OCI-LY1 (cell line): ENCODE measurements around the gene GNAQ.

Source experiments
- H2AFZ ChIP-seq: fragments of 200-600 bp; sonication (generic), shearing (Covaris generic); 2 replicates; pipeline ENCODE4 v1.6.0; 2014; ENCODE audit warnings: antibody characterized with exemption, mild to moderate bottlenecking, low read length
- H3F3A ChIP-seq: fragments of 200-600 bp; sonication (generic), shearing (Covaris generic); 2 replicates; pipeline ENCODE4 v1.6.0; 2014; ENCODE audit warnings: mild to moderate bottlenecking, antibody characterized with exemption, low read length, moderate library complexity; ENCODE audit not compliant: insufficient read depth
- H3K27ac ChIP-seq: fragments of 200-600 bp; sonication (generic); 2 replicates; pipeline ENCODE4 v1.5.1; 2014; ENCODE audit warnings: low read length, mixed run types, mild to moderate bottlenecking, low read depth; ENCODE audit not compliant: poor library complexity, severe bottlenecking
- H3K27me3 ChIP-seq: fragments of 200-600 bp; sonication (generic); 2 replicates; pipeline ENCODE4 v1.6.0; 2014; ENCODE audit warnings: antibody characterized with exemption, mild to moderate bottlenecking, low read length, moderate library complexity; ENCODE audit not compliant: insufficient read depth
- H3K36me3 ChIP-seq: fragments of 200-600 bp; sonication (generic); 2 replicates; pipeline ENCODE4 v1.6.1; 2014; ENCODE audit warnings: mild to moderate bottlenecking, antibody characterized with exemption, low read length, moderate library complexity, mixed read lengths; ENCODE audit not compliant: insufficient read depth
- H3K4me1 ChIP-seq: fragments of 200-600 bp; sonication (generic); 2 replicates; pipeline ENCODE4 v1.5.1; 2014; ENCODE audit warnings: mild to moderate bottlenecking, low read length, moderate library complexity; ENCODE audit not compliant: insufficient read depth, severe bottlenecking
- H3K4me2 ChIP-seq: fragments of 200-600 bp; sonication (generic), shearing (Covaris generic); 2 replicates; pipeline ENCODE4 v1.6.1; 2014; ENCODE audit warnings: low read length
- H3K4me3 ChIP-seq: fragments of 200-600 bp; sonication (generic); 2 replicates; pipeline ENCODE4 v1.5.1; 2014; ENCODE audit warnings: low read length, low read depth, mild to moderate bottlenecking, mixed read lengths; ENCODE audit not compliant: poor library complexity, severe bottlenecking
- H3K79me2 ChIP-seq: fragments of 200-600 bp; shearing (Covaris generic); 2 replicates; pipeline ENCODE4 v1.6.1; 2016; ENCODE audit warnings: mixed run types, low read length, mixed read lengths; ENCODE audit not compliant: insufficient read depth
- H3K9ac ChIP-seq: fragments of 200-600 bp; sonication (generic), shearing (Covaris generic); 2 replicates; pipeline ENCODE4 v1.6.1; 2014; ENCODE audit warnings: mild to moderate bottlenecking, low read length, mixed read lengths
- H3K9me2 ChIP-seq: fragments of 200-600 bp; sonication (generic), shearing (Covaris generic); 2 replicates; pipeline ENCODE4 v1.6.1; 2014; ENCODE audit warnings: low read depth, mild to moderate bottlenecking, low read length, mixed read lengths
- H3K9me3 ChIP-seq: fragments of 200-600 bp; shearing (Covaris generic); 2 replicates; pipeline ENCODE4 v1.6.1; 2014; ENCODE audit warnings: low read length, mixed read lengths
- H4K20me1 ChIP-seq: fragments of 200-600 bp; sonication (generic), shearing (Covaris generic); 2 replicates; pipeline ENCODE4 v1.6.0; 2016; ENCODE audit warnings: mild to moderate bottlenecking, low read length; ENCODE audit not compliant: insufficient read depth
- CTCF ChIP-seq: fragments of 200-600 bp; sonication (generic), shearing (Covaris generic); IDR thresholded peaks from 2 replicates; pipeline ENCODE4 v1.5.1; 2017; ENCODE audit warnings: mild to moderate bottlenecking, antibody characterized with exemption, low read length, moderate library complexity, mixed read lengths
- EZH2 ChIP-seq: fragments of 200-600 bp; sonication (generic), shearing (Covaris generic); IDR thresholded peaks from 2 replicates; pipeline ENCODE4 v1.8.0; 2017; ENCODE audit warnings: borderline replicate concordance, mixed run types, mild to moderate bottlenecking, antibody characterized with exemption, low read length, moderate library complexity, mixed read lengths

Gene GNAQ

GRCh38 chr9:78025186-78025585 lies 6.4 kb downstream of the GNAQ start:
- TF ChIP-seq CTCF: no peak
- TF ChIP-seq EZH2: no peak
- H3K27ac ChIP-seq: no peak overlapping the region
- H3K27me3 ChIP-seq: no peaks in the 10 kb centered on the region
- no peaks in the 10 kb centered on the region for H3K79me2 ChIP-seq
- no peaks in the 10 kb centered on the region for H3K4me1 ChIP-seq
- no peak overlapping the region for H2AFZ ChIP-seq
- H3K36me3 ChIP-seq: no peaks in the 10 kb centered on the region
- H3K4me3 ChIP-seq: no peak overlapping the region
- H4K20me1 ChIP-seq: no peaks in the 10 kb centered on the region
- no peaks in the 10 kb centered on the region for H3F3A ChIP-seq
- no peaks in the 10 kb centered on the region for H3K9me2 ChIP-seq
- H3K9me3 ChIP-seq: no peaks in the 10 kb centered on the region
- no peak overlapping the region for H3K4me2 ChIP-seq
- H3K9ac ChIP-seq: no peak overlapping the region

- H3K27ac ChIP-seq: no peak overlapping the region
- no peak overlapping the region for H3K4me3 ChIP-seq
- H3K79me2 ChIP-seq: no peaks in the 10 kb centered on the region
Observed at GRCh38 chr9:78023003-78023741, 8.4 kb downstream of the GNAQ start.

GRCh38 chr9:78021697-78022096 lies 9.9 kb downstream of the GNAQ start:
- no peak overlapping the region for H3K4me3 ChIP-seq
- no peaks in the 10 kb centered on the region for H3K4me1 ChIP-seq
- no peaks in the 10 kb centered on the region for H3K36me3 ChIP-seq
- no peak overlapping the region for H3K4me2 ChIP-seq
- H2AFZ ChIP-seq: no peak overlapping the region
- H4K20me1 ChIP-seq: no peaks in the 10 kb centered on the region
- H3K9me3 ChIP-seq: no peaks in the 10 kb centered on the region
- H3K27ac ChIP-seq: no peak overlapping the region
- no peak for TF ChIP-seq CTCF
- no peak for TF ChIP-seq EZH2
- H3K27me3 ChIP-seq: no peaks in the 10 kb centered on the region
- H3K79me2 ChIP-seq: no peaks in the 10 kb centered on the region
- no peaks in the 10 kb centered on the region for H3F3A ChIP-seq
- no peak overlapping the region for H3K9ac ChIP-seq
- no peaks in the 10 kb centered on the region for H3K9me2 ChIP-seq

More at GRCh38 chr9:78023003-78023741, 8.4 kb downstream of the GNAQ start:
- Histone ChIP-seq H3F3A (no peaks in the 10 kb centered on the region), H2AFZ (no peak overlapping the region), H3K9ac (no peak overlapping the region), H3K27me3 (no peaks in the 10 kb centered on the region), H3K4me2 (no peak overlapping the region), H3K4me1 (no peaks in the 10 kb centered on the region), H3K9me3 (no peaks in the 10 kb centered on the region), H4K20me1 (no peaks in the 10 kb centered on the region), H3K9me2 (no peaks in the 10 kb centered on the region), H3K36me3 (no peaks in the 10 kb centered on the region)
- no peak for TF ChIP-seq CTCF
- TF ChIP-seq EZH2: no peak
